GM12875 (cell line): ENCODE data around the gene NFIX.

Experiments used
- H3K4me3 ChIP-seq: one replicate; pipeline ENCODE4 v1.5.1; 2011; ENCODE audit warnings: low read depth, low read length, control low read depth
- TF ChIP-seq, protein P1 (sequence below): IDR thresholded peaks from 2 replicates; pipeline ENCODE4 v1.5.1; 2011; ENCODE audit warnings: low read depth, mild to moderate bottlenecking, control low read depth, inconsistent platforms, low read length, moderate library complexity, borderline replicate concordance; ENCODE audit not compliant: insufficient read depth

The NFIX gene

GRCh38 chr19:13043285-13043684, 48.0 kb downstream of the NFIX start:
- no peak overlapping the region for H3K4me3 ChIP-seq
- TF ChIP-seq, protein P1, sequence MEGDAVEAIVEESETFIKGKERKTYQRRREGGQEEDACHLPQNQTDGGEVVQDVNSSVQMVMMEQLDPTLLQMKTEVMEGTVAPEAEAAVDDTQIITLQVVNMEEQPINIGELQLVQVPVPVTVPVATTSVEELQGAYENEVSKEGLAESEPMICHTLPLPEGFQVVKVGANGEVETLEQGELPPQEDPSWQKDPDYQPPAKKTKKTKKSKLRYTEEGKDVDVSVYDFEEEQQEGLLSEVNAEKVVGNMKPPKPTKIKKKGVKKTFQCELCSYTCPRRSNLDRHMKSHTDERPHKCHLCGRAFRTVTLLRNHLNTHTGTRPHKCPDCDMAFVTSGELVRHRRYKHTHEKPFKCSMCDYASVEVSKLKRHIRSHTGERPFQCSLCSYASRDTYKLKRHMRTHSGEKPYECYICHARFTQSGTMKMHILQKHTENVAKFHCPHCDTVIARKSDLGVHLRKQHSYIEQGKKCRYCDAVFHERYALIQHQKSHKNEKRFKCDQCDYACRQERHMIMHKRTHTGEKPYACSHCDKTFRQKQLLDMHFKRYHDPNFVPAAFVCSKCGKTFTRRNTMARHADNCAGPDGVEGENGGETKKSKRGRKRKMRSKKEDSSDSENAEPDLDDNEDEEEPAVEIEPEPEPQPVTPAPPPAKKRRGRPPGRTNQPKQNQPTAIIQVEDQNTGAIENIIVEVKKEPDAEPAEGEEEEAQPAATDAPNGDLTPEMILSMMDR: no peak

- TF ChIP-seq, protein P1: no peak
- H3K4me3 ChIP-seq: no peak overlapping the region
These were observed 49.1 kb downstream of the NFIX start for GRCh38 chr19:13044231-13044836.

DNA sequence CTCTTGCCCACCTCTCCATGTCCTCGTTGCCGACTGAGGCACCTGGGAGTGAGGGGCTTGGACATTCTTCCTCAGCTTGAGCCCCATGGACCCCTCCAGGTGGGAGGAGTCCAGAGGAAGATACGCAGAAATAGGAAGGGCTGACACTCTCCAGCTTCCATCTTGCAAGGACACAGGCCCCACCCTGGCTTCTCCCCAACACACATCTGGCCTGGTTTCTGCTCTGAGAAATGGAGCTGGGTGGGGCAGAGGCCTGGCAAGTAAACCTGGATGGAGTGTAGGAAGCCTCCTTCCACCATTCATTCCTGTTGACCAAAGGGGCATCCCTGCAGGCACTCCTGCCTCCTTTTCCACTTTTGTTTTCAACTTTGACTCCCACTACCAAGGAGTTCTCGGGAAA, 50.5 kb downstream of the NFIX start:
- H3K4me3 ChIP-seq: no peak overlapping the region
- TF ChIP-seq, protein P1: no peak

DNA sequence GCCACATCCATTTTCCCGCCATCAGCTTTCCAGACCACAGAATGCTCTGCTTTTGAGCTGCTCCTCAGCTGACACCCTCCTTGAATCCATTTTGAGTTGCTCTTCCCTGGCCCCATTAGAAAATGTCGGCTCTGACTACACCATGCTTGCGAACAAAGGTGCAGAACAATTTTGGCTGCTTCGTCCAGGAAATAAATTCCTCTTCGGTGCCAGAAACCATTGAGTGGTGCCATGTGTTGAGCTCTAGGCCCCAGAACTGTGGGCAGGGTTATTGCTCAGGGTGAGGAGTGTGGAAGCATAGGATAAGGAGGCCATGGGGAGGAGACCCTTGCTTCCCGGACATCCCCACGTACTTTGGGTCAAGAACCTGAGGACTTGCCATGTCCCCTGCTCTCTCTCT, 52.1 kb downstream of the NFIX start:
- TF ChIP-seq, protein P1: no peak
- H3K4me3 ChIP-seq: no peak overlapping the region

- TF ChIP-seq, protein P1: no peak
- H3K4me3 ChIP-seq: no peak overlapping the region
These were observed 55.0 kb downstream of the NFIX start for GRCh38 chr19:13050274-13050673.

DNA sequence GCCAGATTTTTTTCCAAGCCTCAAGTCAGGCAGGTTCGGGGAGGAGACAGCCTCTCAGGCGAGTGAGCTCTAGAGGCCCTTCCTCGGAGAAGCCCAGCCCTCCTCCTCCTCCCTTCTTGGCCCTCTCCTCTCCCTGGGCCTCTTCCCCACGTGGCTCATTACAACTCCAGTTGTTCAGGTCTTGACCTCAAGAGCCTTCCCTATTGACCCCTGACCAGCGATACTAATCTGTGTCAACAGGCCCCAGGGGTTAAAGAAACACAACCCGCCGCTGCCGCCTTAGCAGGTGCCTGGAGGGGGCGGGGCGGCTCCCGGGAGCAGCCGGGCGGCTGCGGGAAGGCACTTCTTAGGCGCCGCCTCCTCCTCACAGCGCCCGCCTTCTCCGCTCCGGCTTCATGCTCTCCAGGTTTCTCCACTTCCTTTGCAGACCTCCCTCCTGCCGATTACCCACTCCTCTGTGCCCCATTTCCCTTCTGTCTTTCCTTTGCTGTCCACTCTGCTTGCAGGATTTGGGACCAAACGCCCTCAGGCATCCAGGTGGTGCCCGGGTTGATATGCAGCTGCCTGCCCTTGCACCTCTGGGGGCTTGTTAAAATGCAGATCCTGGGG, 56.4 kb downstream of the NFIX start:
- TF ChIP-seq, protein P1: no peak
- no peak overlapping the region for H3K4me3 ChIP-seq
